GM21786 (cell line): ENCODE data around the gene MLYCD.

Experiments
- ATAC-seq: cut with Tn5 transposase; IDR thresholded peaks from one replicate; pipeline ENCODE4 v1.9.1; 2021; ENCODE audit not compliant: unreplicated experiment

The MLYCD gene

GRCh38 chr16:83925095-83925905 lies 26.4 kb downstream of the MLYCD start:
- ATAC-seq = no peak

DNA sequence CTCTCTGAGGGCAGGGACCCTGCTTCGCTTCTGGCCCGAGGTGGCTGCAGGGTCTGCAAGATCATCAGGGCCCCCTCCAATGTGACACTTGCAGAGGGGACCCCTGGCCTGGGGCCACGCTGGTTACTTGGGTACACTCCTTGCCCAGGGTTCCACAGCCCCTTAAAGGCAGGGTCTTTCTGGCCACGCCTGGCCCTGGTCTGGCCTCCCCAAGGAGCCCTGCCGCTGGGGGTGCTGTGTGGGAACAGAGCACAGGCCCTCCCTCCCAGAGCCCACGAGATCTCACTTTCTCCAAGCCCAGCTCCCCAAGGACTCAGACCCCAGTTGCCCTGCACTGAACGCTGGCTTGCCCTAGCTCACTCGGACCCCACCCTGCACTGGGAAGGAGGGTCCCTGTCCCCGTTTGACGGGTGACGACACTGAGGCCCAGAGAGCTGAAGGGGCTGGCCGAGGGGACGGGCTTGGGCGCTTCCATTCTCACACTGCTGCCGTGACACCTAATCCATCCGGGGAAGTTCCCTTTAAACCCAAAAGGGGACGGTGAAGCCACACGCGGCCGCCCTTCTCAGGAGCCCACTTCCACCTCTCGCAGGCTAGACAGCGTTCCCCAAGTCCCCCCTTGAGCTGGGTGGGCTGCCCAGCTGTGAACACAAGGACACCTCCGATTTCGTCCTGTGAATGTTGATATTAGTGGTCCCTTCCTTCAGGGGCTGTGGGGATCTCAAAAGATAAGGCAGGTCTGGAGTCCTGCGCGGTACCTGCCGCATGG lies 27.2 kb downstream of the MLYCD start:
- ATAC-seq = no peak

- ATAC-seq = no peak
Observed at GRCh38 chr16:83926726-83927397, 27.9 kb downstream of the MLYCD start.

DNA sequence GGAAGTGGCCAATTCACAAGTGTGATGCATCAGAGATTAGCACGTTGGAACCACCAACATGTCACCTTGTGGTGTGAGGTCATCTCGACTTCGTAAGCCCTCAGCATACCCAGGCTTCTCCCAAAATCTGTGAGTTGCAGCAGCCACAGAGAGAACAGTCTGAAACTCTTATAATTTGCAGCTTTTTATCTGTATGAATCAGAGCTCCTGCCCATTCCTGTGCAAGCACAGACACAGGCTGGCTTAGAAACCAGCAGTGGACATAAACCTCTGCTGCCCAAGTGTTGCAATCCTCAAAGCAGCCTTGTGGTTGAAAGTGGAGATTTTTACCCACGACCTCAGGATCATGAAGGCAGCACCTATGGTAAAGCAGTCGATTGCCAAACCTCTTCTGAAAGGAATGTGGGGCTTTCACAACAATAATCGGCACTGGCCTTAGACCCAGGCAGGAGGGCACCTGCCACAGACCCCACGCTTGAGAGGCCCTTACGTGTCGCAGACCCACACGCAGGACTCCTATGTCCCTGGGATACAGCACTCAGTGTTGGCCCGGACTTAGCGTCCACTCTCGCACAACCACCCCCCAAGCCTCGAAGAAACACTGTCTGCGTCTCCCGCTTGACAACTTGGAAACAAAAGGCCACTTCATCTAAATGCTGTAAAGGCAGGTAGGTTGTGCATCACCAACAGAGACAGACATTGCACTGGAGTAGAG lies 29.6 kb downstream of the MLYCD start:
- ATAC-seq = no peak

DNA sequence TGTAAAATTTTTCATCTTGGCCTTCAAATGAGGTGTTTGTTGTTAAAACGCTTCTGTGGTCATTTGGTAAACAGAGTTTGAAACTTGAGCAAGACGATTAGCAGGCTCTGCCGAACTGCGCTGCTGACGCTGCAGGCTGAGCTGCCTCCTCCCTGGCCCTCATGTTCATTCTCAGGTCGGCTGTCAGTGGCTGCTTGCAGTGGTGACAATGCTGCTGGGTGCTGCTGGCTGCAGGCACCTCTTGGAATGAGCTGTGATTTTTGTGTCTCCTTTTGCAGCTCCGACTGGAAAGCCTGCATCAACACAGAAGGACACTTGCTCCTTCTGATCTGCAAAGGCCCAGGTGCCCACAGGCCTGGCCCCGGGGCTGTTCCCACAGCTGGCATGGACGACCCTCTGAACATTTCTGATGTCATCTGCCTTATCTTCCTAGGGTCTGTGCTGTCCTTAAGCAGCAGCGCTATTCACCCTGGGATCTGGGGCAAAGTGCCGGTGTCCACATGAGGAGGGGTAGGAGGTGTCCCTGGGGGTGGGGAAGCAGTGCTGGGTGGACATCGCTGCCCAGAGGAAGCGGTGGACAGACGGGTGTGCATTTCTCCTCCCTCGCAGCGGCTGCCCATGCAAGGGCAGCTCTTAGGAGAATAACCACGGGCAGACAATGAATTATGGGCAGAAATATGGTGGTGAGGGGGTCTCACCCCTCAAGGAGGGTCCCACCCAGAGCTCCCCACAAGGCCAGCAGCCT lies 31.1 kb downstream of the MLYCD start:
- no peak for ATAC-seq

- ATAC-seq = no peak
Observed at GRCh38 chr16:83930730-83931500, 32.0 kb downstream of the MLYCD start.

GRCh38 chr16:83931556-83931955 lies 32.6 kb downstream of the MLYCD start:
- ATAC-seq = no peak

- ATAC-seq = no peak
Observed at GRCh38 chr16:83932304-83932703, 33.4 kb downstream of the MLYCD start.

- ATAC-seq = no peak
Observed at GRCh38 chr16:83932955-83933673, 34.2 kb downstream of the MLYCD start.

GRCh38 chr16:83933885-83934683 lies 35.2 kb downstream of the MLYCD start:
- ATAC-seq = no peak

DNA sequence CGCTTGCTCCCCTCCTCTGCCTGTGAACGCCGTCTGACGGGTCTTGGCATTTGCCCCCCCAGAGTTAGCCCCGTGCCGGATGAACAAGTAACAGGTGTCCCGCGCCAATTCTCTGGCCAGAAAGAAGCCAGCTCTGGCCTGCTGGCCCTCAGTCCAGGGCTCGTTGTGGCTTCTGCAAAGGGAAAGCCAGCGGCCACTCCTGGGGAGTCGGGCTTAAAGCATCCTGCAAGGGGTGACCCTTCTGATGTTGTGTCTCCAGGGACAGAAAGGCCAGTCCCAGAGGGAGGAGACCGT lies 35.7 kb downstream of the MLYCD start:
- ATAC-seq = no peak

DNA sequence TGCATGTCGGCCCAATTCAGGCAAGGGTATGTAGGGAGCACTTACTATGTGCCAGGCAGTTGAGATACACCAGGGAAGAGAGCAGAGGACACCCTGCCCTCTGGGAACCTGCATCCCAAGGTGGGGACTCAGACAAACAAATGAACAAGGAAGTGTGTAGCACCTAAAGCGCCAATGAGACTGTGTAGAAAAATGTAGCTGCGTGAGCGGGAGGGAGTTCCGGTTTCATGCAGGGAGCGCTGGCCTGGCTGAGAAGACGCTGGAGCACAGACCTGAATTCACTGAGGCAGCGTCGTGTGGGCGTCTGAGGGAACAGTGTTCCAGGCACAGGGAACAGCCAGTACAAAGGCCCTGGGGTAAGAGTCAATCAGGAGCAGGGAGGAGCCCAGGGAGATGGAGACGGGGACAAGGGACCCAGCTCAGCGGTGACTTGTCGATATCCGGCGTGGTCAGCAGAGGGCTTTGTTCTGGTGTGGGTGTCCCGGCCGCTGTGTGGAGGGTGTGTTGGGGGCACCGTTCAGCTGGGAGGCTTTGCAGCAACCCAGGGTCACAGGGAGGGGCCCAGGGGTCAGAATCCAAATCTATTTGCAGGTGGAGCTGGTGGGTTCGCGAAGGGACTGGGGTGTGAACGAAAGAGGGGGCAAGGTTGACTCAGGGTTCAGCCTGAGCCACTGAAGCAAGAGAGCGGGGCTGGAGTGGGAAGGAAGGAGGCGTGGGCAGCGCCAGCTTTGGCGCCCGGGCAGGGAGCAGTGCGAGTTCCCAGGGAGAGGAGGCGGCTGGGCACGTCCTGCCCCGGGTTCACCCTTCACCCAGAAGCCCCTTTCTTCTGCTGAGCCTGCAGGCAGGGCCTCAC lies 36.3 kb downstream of the MLYCD start:
- ATAC-seq = no peak

DNA sequence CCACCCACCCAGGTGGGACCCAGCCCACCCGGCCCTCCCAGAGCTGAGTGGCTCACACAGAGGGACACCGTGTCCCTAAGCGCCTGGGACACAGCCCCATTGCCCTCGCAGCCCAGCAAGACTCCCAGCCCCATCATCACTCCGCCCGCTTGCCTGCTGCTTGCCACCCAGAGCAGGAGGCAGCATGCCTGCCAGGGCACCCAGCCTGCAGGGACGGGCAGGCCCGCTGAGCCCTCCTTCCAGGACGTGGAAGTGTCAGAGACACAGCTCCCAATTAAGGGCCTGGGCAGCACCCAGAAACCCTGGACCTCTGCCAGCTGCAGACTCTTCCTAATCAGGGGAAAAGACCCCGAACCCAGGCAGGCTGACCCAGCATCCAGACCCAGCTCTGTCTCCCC lies 36.9 kb downstream of the MLYCD start:
- ATAC-seq = no peak

GRCh38 chr16:83936581-83937165 lies 37.8 kb downstream of the MLYCD start:
- no peak for ATAC-seq

- ATAC-seq = no peak
Observed at GRCh38 chr16:83937267-83937666, 38.4 kb downstream of the MLYCD start.

DNA sequence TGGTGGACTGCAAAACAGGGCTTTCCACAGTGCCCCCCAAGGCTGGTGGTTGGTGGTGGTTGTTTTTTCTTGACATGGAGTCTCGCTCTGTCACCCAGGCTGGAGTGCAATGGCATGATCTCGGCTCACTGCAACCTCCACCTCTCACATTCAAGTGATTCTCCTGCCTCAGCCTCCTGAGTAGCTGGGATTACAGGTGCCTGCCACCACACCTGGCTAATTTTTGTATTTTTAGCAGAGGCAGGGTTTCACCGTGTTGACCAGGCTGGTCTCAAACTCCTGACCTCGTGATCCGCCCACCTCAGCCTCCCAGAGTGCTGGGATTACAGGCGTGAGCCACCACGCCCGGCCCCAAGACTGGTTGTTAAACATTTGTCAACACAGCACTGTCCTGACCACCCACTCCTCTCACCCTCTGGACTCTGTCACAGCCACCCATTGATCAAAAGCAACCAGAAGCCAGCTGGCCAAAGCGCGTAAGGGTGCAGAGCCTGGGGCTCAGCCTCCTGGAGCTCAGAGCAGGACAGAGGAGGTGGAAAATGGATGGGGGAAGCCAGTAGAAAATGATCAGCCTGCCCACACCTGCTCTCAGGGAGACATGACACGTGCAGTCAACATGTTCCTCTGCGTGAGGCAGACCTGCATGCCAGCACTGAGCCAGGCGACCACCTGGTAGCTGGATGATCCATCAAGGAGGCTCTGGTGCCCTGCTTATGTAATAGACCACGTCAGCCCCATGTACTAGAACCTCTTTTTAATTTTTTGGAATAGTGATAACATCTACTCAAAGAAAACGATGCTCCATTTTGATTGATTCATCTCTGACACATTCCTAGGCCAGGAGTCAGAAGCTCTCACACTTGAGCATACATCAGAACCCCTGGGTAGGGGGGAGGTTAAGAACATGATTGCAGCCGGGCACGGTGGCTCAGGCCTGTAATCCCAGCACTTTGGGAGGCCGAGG lies 39.3 kb downstream of the MLYCD start:
- ATAC-seq = no peak
